Osteoblast (primary cell): ENCODE results near the gene ARHGAP23. TPM values are rescaled to one million over a fixed set of nuclear protein-coding genes. Genes with fewer than 3 reads are reported as not detected.

Experiments used
- DNase-seq: peaks from one replicate; pipeline ENCODE4 v3.0.0; 2011; ENCODE audit warnings: low spot score, mixed read lengths; ENCODE audit not compliant: insufficient read length; ENCODE audit errors: missing footprints
- H2AFZ ChIP-seq: 2 replicates; pipeline ENCODE4 v1.6.0; 2011; ENCODE audit warnings: mild to moderate bottlenecking, low read length
- H3K27ac ChIP-seq: 2 replicates; pipeline ENCODE4 v1.5.1; 2011; ENCODE audit warnings: mild to moderate bottlenecking, low read depth, low read length, moderate library complexity
- H3K27me3 ChIP-seq: 2 replicates; pipeline ENCODE4 v1.6.0; 2012; ENCODE audit warnings: mild to moderate bottlenecking, control low read depth, inconsistent platforms, low read length, moderate library complexity; ENCODE audit not compliant: insufficient read depth
- H3K36me3 ChIP-seq: 2 replicates; pipeline ENCODE4 v1.5.1; 2011; ENCODE audit warnings: mild to moderate bottlenecking, low read length, control low read depth, moderate library complexity; ENCODE audit not compliant: insufficient read depth
- H3K4me1 ChIP-seq: 2 replicates; pipeline ENCODE4 v1.5.1; 2011; ENCODE audit warnings: mild to moderate bottlenecking, low read length, control low read depth, moderate library complexity; ENCODE audit not compliant: insufficient read depth
- H3K4me2 ChIP-seq: 2 replicates; pipeline ENCODE4 v1.6.0; 2011; ENCODE audit warnings: mild to moderate bottlenecking, low read length; ENCODE audit not compliant: insufficient read depth
- H3K4me3 ChIP-seq: fragments of 200-600 bp; sonication (generic); 3 replicates; pipeline ENCODE4 v1.5.1; 2012; ENCODE audit warnings: mild to moderate bottlenecking, low read length, inconsistent platforms; ENCODE audit not compliant: insufficient read depth
- H3K79me2 ChIP-seq: 2 replicates; pipeline ENCODE4 v1.6.0; 2012; ENCODE audit warnings: mild to moderate bottlenecking, low read length, control low read depth, inconsistent platforms; ENCODE audit not compliant: insufficient read depth
- H3K9me3 ChIP-seq: 2 replicates; pipeline ENCODE4 v1.5.1; 2011; ENCODE audit warnings: low read depth, low read length, control low read depth
- H4K20me1 ChIP-seq: 2 replicates; pipeline ENCODE4 v1.6.0; 2012; ENCODE audit warnings: mild to moderate bottlenecking, low read length, control low read depth; ENCODE audit not compliant: insufficient read depth
- CTCF ChIP-seq: IDR thresholded peaks from 2 replicates; pipeline ENCODE4 v1.5.1; 2011; ENCODE audit warnings: mild to moderate bottlenecking, low read depth, low read length, moderate library complexity; ENCODE audit errors: extremely low read depth
- total RNA-seq: library from RNA; depleted of rRNA; stranded (reverse); fragments of >200 nt; gene quantifications from 2 replicates; pipeline ENCODE4 v1.2.3, GENCODE V29; 2012

ARHGAP23 gene
- total RNA-seq, 1 donor = 47.0 TPM

- H3K27ac ChIP-seq = peak overlapping the region; percentile 57
- DNase-seq = peak; percentile 96
- H3K79me2 ChIP-seq = peaks cover 68% of the 10 kb centered on the region
- peaks cover 41% of the 10 kb centered on the region for H4K20me1 ChIP-seq
- peaks cover 30% of the 10 kb centered on the region for H3K4me1 ChIP-seq
- H3K36me3 ChIP-seq = no peaks in the 10 kb centered on the region
- H3K4me3 ChIP-seq = peak overlapping the region; percentile 91
- no peaks in the 10 kb centered on the region for H3K9me3 ChIP-seq
- TF ChIP-seq CTCF = no peak
- H3K27me3 ChIP-seq = no peaks in the 10 kb centered on the region
- peak overlapping the region; percentile 72 for H3K4me2 ChIP-seq
- H2AFZ ChIP-seq = peak overlapping the region; percentile 43
Measured at GRCh38 chr17:38428643-38429371, 543 bp downstream of the ARHGAP23 start.

GRCh38 chr17:38429476-38430100 is 1.3 kb downstream of the ARHGAP23 start:
- Histone ChIP-seq H3K4me2 (peak overlapping the region; percentile 72), H3K79me2 (peaks cover 76% of the 10 kb centered on the region), H3K4me1 (peaks cover 30% of the 10 kb centered on the region), H3K36me3 (peaks cover 3% of the 10 kb centered on the region), H2AFZ (no peak overlapping the region), H4K20me1 (peaks cover 49% of the 10 kb centered on the region), H3K4me3 (peak overlapping the region; percentile 91), H3K27me3 (no peaks in the 10 kb centered on the region), H3K27ac (peak overlapping the region; percentile 57), H3K9me3 (no peaks in the 10 kb centered on the region)
- peak; percentile 85 for DNase-seq
- no peak for TF ChIP-seq CTCF

- Histone ChIP-seq H3K27ac (peak overlapping the region; percentile 0), H3K4me2 (peak overlapping the region; percentile 72), H3K36me3 (peaks cover 3% of the 10 kb centered on the region), H4K20me1 (peaks cover 56% of the 10 kb centered on the region), H3K4me1 (peaks cover 30% of the 10 kb centered on the region), H3K4me3 (peak overlapping the region; percentile 91), H3K27me3 (no peaks in the 10 kb centered on the region), H3K79me2 (peaks cover 84% of the 10 kb centered on the region), H3K9me3 (no peaks in the 10 kb centered on the region), H2AFZ (no peak overlapping the region)
- DNase-seq = peak; percentile 94
- no peak for TF ChIP-seq CTCF
Measured at GRCh38 chr17:38430316-38430715, 2.1 kb downstream of the ARHGAP23 start.

- H3K36me3 ChIP-seq = peaks cover 3% of the 10 kb centered on the region
- H3K27me3 ChIP-seq = no peaks in the 10 kb centered on the region
- H3K27ac ChIP-seq = no peak overlapping the region
- H3K4me3 ChIP-seq = no peak overlapping the region
- peaks cover 89% of the 10 kb centered on the region for H3K79me2 ChIP-seq
- H3K9me3 ChIP-seq = no peaks in the 10 kb centered on the region
- peaks cover 30% of the 10 kb centered on the region for H3K4me1 ChIP-seq
- TF ChIP-seq CTCF = no peak
- H3K4me2 ChIP-seq = peak overlapping the region; percentile 72
- H4K20me1 ChIP-seq = peaks cover 59% of the 10 kb centered on the region
- no peak overlapping the region for H2AFZ ChIP-seq
- no peak for DNase-seq
Measured at GRCh38 chr17:38430822-38431221, 2.6 kb downstream of the ARHGAP23 start.
